Hindlimb muscle (tissue), 1 donor: ENCODE measurements around the gene FYB2. TPM values are rescaled to one million over a fixed set of nuclear protein-coding genes. Genes with fewer than 3 reads are reported as not detected.

ENCODE experiments used
- DNase-seq: peaks from one replicate; pipeline ENCODE4 v3.0.0-alpha.2; 2013
- polyA plus RNA-seq: library from polyadenylated mRNA; unstranded; fragments of 120-200 nt; gene quantifications from one replicate; pipeline ENCODE4 v1.2.1, GENCODE V29; 2013; ENCODE audit not compliant: insufficient read length

Gene FYB2
- polyA plus RNA-seq, 1 donor, result 0.59 TPM

DNA sequence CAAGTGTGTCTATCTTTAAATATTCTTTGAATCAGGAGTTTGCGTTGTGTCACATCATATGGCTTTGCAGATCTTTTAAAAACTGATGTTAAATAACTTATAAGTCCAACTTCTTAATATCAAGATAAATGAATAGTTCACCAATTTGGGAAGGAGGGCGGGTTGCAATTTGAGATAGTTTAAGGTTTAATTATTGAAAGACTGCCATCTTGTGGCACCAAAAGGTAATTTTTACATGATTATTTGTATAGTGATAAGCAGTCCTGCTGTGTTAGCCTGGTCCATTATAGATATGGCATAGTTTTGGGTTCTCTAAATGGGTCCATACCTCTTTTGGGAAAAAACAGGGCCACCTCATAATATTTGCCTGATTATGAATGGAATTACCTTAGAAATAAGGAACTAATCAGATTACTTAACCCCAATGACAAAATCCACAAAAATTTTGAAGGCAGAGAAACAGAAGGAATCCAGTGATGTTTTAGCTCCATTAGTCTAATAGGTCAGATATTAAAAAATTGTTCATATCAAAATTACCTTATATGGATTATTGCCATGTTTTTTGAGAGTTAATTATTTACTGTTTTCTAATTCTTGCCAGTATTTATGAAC lies 109.8 kb downstream of the FYB2 start:
- DNase-seq, result peak; percentile 46

GRCh38 chr1:56707379-56707778 lies 111.8 kb downstream of the FYB2 start:
- no peak for DNase-seq

GRCh38 chr1:56703747-56704146 lies 115.5 kb downstream of the FYB2 start:
- no peak for DNase-seq

DNA sequence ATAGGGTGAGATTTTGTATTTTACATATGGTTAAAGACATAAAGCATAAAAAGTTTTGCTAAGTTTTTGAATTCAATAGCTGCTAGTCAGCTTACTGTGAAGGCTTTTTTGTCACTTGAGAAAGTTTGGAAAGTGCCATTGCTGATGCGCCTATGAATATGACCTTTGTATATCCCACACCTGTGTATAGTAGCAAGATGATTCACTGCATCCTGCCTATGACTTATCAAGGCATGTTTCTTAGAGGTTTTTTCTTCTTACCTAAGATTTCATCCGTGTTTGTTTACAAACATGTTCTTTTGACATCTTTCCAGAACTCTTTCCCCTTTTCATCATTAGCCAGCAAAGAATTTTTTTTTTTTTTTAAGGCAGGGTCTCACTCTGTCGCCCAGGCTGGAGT lies 122.5 kb downstream of the FYB2 start:
- no peak for DNase-seq

GRCh38 chr1:56688522-56689026 lies 130.6 kb downstream of the FYB2 start:
- no peak for DNase-seq

DNA sequence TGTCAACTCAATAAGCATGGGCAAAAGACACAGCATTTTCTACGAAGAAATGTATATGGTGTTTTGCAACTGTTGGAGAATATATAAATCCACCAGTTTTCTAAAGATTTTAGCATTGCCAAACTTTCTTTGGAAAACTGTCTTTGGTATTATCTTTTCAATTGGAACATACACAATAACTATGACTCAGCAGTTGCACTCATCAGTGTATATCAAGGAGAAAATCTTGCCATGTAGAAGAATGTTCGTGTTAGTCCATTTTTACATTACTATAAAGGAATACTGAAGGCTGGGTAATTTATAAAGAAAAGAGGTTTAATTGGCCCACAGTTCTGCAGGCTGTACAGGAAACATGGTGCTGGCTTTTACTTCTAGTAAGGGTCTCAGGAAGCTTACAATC lies 133.0 kb downstream of the FYB2 start:
- DNase-seq, result no peak

- DNase-seq, result no peak
Measured at GRCh38 chr1:56683569-56683968, 135.6 kb downstream of the FYB2 start.

DNA sequence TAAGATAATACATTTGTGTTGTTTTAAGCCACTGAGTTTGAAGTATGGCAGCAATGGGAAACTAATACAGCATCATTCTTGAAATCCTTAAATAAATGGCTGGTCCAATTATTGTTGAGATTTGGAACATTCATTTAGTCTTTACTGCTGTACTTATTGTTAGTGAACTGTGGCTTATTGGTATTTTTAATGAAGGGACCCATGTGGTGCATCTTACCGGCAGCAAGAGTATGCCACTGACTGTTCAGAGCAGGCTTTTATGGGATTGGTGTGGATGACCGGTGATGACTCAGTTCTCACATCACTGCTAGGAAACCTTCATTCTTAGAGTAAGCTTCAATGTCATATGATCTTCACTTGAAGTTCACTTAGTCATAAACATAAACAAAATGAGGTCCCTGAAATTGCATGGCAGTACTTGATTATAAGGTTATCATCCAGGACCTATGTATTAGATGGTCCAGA lies 142.6 kb downstream of the FYB2 start:
- no peak for DNase-seq

GRCh38 chr1:56675763-56676162 lies 143.4 kb downstream of the FYB2 start:
- DNase-seq, result no peak

DNA sequence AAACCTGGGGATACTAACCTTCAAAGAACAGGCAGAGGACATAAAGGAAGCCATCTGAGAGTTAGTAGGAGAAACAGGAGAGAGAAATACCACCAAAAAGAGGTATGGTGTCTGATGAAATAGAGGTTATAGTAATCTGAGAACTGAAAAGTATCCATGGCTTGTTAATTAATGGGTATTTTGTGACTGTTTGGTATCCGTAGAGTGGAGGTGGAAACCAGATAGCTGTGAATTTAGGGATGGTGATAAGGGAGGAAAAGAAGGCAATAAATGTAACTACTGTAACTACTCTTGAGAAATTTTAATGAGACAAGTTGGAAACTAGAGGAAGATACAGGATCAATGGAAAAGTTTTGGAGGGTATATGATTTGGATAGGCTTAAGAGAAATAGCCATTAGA lies 146.6 kb downstream of the FYB2 start:
- no peak for DNase-seq

- no peak for DNase-seq
Measured at GRCh38 chr1:56671542-56671941, 147.7 kb downstream of the FYB2 start.

DNA sequence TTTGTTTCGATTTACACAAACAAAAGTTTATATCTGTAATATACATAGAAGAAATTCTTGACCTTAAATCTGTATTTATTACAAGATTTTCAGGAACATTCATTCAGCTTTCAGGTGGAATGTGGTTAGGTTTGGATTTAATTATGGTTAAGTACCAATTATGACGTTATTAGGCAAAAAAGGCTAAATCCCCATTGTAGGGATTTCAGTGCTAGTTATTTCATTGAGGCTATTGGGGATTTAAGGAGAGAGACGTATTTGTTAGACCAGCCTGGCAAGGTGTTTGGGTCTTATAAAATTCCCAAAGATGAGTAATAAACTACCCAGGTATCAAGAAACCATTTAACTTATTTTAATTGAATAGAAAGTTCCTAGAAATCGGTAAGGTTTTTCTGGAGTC lies 148.1 kb downstream of the FYB2 start:
- no peak for DNase-seq

- DNase-seq, result no peak
Measured at GRCh38 chr1:56670350-56670749, 148.9 kb downstream of the FYB2 start.

Other genes starting within 250 kb of the FYB2 start
- 127 TPM for gene PLPP3, start 239.8 kb downstream of the FYB2 start, polyA plus RNA-seq
- gene PRKAA2, start 174.1 kb downstream of the FYB2 start, polyA plus RNA-seq, result 54.4 TPM
- gene C8A, start 35.4 kb upstream of the FYB2 start, polyA plus RNA-seq, result not detected
- gene C8B, start 146.6 kb upstream of the FYB2 start, polyA plus RNA-seq, result not detected